ENCODE measurements around the gene P2RY2.

GRCh38 chr11:73170140-73170539 lies 47.9 kb upstream of the P2RY2 start:
- TF ChIP-seq CTCF (IDR thresholded peaks at IDR 0.05; ENCODE audit: low read depth, low read length) = no peak
- no peak for TF ChIP-seq EZH2phosphoT487 (IDR thresholded peaks at IDR 0.05; ENCODE audit: low read depth)
